Liver (tissue), 3 donors: ENCODE measurements around the gene TACR2.

ENCODE experiments used
- EGR1 ChIP-seq, 2 donors: IDR thresholded peaks; 2 replicates each; pipeline ENCODE4 v1.6.1; 2016 to 2018; ENCODE audit warnings: antibody characterized with exemption in 2 of 2, low read depth in 2 of 2
- TAF1 ChIP-seq: conservative IDR thresholded peaks from 2 replicates; pipeline ENCODE4 v1.6.1; 2016; ENCODE audit warnings: antibody characterized with exemption, mild to moderate bottlenecking
- YY1 ChIP-seq: IDR thresholded peaks from 2 replicates; pipeline ENCODE4 v1.6.1; 2016; ENCODE audit warnings: antibody characterized with exemption, mild to moderate bottlenecking
- TF ChIP-seq, protein P1 (sequence below): fragments of 150-350 bp; IDR thresholded peaks from 2 replicates; pipeline ENCODE4 v1.5.1; 2017; ENCODE audit warnings: improper control_type of control experiment, low read depth, low read length; ENCODE audit not compliant: missing input control
- TF ChIP-seq, protein P2 (sequence below): IDR thresholded peaks from 2 replicates; pipeline ENCODE4 v1.6.1; 2016; ENCODE audit warnings: antibody characterized with exemption, mild to moderate bottlenecking
- TF ChIP-seq, protein P3 (sequence below): IDR thresholded peaks from 2 replicates; pipeline ENCODE4 v1.6.1; 2016; ENCODE audit warnings: antibody characterized with exemption
- donor health status: healthy.
- donor health status: healthy.

- TF ChIP-seq, protein P1, sequence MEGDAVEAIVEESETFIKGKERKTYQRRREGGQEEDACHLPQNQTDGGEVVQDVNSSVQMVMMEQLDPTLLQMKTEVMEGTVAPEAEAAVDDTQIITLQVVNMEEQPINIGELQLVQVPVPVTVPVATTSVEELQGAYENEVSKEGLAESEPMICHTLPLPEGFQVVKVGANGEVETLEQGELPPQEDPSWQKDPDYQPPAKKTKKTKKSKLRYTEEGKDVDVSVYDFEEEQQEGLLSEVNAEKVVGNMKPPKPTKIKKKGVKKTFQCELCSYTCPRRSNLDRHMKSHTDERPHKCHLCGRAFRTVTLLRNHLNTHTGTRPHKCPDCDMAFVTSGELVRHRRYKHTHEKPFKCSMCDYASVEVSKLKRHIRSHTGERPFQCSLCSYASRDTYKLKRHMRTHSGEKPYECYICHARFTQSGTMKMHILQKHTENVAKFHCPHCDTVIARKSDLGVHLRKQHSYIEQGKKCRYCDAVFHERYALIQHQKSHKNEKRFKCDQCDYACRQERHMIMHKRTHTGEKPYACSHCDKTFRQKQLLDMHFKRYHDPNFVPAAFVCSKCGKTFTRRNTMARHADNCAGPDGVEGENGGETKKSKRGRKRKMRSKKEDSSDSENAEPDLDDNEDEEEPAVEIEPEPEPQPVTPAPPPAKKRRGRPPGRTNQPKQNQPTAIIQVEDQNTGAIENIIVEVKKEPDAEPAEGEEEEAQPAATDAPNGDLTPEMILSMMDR, result no peak
- TF ChIP-seq TAF1 (no peak), EGR1 (IDR thresholded peaks at IDR 0.05; ENCODE audit: low read depth in 2 of 2) (no peak), YY1 (no peak)
- TF ChIP-seq, protein P2, sequence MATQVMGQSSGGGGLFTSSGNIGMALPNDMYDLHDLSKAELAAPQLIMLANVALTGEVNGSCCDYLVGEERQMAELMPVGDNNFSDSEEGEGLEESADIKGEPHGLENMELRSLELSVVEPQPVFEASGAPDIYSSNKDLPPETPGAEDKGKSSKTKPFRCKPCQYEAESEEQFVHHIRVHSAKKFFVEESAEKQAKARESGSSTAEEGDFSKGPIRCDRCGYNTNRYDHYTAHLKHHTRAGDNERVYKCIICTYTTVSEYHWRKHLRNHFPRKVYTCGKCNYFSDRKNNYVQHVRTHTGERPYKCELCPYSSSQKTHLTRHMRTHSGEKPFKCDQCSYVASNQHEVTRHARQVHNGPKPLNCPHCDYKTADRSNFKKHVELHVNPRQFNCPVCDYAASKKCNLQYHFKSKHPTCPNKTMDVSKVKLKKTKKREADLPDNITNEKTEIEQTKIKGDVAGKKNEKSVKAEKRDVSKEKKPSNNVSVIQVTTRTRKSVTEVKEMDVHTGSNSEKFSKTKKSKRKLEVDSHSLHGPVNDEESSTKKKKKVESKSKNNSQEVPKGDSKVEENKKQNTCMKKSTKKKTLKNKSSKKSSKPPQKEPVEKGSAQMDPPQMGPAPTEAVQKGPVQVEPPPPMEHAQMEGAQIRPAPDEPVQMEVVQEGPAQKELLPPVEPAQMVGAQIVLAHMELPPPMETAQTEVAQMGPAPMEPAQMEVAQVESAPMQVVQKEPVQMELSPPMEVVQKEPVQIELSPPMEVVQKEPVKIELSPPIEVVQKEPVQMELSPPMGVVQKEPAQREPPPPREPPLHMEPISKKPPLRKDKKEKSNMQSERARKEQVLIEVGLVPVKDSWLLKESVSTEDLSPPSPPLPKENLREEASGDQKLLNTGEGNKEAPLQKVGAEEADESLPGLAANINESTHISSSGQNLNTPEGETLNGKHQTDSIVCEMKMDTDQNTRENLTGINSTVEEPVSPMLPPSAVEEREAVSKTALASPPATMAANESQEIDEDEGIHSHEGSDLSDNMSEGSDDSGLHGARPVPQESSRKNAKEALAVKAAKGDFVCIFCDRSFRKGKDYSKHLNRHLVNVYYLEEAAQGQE, result no peak
- TF ChIP-seq, protein P3, sequence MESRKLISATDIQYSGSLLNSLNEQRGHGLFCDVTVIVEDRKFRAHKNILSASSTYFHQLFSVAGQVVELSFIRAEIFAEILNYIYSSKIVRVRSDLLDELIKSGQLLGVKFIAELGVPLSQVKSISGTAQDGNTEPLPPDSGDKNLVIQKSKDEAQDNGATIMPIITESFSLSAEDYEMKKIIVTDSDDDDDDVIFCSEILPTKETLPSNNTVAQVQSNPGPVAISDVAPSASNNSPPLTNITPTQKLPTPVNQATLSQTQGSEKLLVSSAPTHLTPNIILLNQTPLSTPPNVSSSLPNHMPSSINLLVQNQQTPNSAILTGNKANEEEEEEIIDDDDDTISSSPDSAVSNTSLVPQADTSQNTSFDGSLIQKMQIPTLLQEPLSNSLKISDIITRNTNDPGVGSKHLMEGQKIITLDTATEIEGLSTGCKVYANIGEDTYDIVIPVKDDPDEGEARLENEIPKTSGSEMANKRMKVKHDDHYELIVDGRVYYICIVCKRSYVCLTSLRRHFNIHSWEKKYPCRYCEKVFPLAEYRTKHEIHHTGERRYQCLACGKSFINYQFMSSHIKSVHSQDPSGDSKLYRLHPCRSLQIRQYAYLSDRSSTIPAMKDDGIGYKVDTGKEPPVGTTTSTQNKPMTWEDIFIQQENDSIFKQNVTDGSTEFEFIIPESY, result no peak
These were observed 40.4 kb upstream of the TACR2 start for GRCh38 chr10:69456880-69457693.
